Measurements from ENCODE around the gene EPC2. TPM values are rescaled to one million over a fixed set of nuclear protein-coding genes. Genes with fewer than 3 reads are reported as not detected.

EPC2 gene
- total and polyA plus RNA-seq, 2 of the 8 experiments (the other 6 are each of a cell fraction or from before 2014, with no cell fraction given): 16.1 to 25.7 TPM

DNA sequence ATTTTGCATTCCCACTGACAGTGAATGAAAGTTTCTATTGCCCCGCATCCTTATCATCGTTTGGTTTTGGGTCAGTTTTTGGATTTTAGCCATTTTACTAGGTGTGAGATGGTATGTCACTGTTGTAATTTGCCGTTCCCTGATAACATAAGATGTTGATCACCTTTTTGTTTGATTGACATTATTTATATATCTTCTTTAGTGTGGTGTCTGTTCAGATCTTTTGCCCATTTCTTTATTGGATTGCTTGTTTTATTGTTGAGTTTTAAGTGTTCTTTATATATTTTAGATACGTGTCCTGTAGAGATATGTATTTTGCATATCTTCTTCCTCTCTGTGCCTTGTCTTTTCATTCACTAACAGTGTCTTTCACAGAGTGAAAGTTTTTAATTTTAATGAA lies 55.3 kb downstream of the EPC2 start:
- Histone ChIP-seq H4K5ac (ENCODE audit: insufficient read length, low read depth, low read length) (no peak overlapping the region), H3K79me1 (ENCODE audit: low read depth, low read length) (no peaks in the 10 kb centered on the region), H3K23me2 (ENCODE audit: low read depth, low read length) (no peaks in the 10 kb centered on the region), H2AFZ (ENCODE audit: low read length) (no peak overlapping the region), H3K9me3 (ENCODE audit: insufficient read depth in 2 of 2, low read depth in 1 of 2, low read length in 1 of 2) (peaks cover 7 to 16% of the 10 kb centered on the region in 2 experiments; a peak in 2 of 4 replicates), H3K14ac (ENCODE audit: insufficient read length) (no peak overlapping the region), H4K91ac (replicated peaks; ENCODE audit: insufficient read length, low read length) (no peak overlapping the region), H2BK120ac (replicated peaks; ENCODE audit: low read depth, low read length) (no peak overlapping the region), H3K56ac (replicated peaks; ENCODE audit: insufficient read length, low read depth, low read length) (no peak overlapping the region), H3K27ac (ENCODE audit: low read depth, low read length) (no peak overlapping the region), H4K8ac (ENCODE audit: extremely low read depth, insufficient read depth, low read length) (no peak overlapping the region), H3K4ac (replicated peaks; ENCODE audit: insufficient read length, low read depth, low read length) (no peak overlapping the region), H3K79me2 (ENCODE audit: control insufficient read depth in 1 of 2, insufficient read depth in 2 of 2, low read length in 2 of 2) (peaks cover 0 to 70% of the 10 kb centered on the region in 2 experiments; a peak in 2 of 4 replicates), H2BK20ac (ENCODE audit: low read length) (no peak overlapping the region), H2AK5ac (ENCODE audit: low read depth, low read length) (no peak overlapping the region), H4K20me1 (replicated peaks in 1 of 2; ENCODE audit: control insufficient read depth in 1 of 2, insufficient read depth in 2 of 2, low read length in 2 of 2) (no peaks in the 10 kb centered on the region), H3K27me3 (replicated peaks in 1 of 4; ENCODE audit: control insufficient read depth in 3 of 4, extremely low read depth in 1 of 4, insufficient read depth in 3 of 4, low read length in 3 of 4) (no peaks in the 10 kb centered on the region), H3K4me2 (ENCODE audit: insufficient read depth in 1 of 2, low read depth in 2 of 2, low read length in 2 of 2) (no peak overlapping the region), H2BK12ac (ENCODE audit: low read depth, low read length) (no peak overlapping the region), H3K23ac (ENCODE audit: insufficient read length) (no peak overlapping the region), H2BK15ac (ENCODE audit: low read length) (no peak overlapping the region), H2BK5ac (ENCODE audit: low read depth, low read length) (no peak overlapping the region), H3K9ac (replicated peaks in 1 of 4; ENCODE audit: extremely low read depth in 1 of 4, low read depth in 3 of 4, low read length in 3 of 4) (no peak overlapping the region), H3K4me3 (ENCODE audit: extremely low read depth in 1 of 4, insufficient read depth in 2 of 4, low read depth in 3 of 4, low read length in 4 of 4) (no peak overlapping the region), H3K4me1 (replicated peaks in 1 of 4; ENCODE audit: control insufficient read depth in 3 of 4, insufficient read depth in 4 of 4, low read length in 3 of 4) (no peaks in the 10 kb centered on the region), H3K18ac (ENCODE audit: extremely low read depth, low read length) (no peak overlapping the region), H3K36me3 (ENCODE audit: control insufficient read depth in 2 of 4, insufficient read depth in 4 of 4, low read length in 3 of 4) (peaks cover 2 to 11% (median 3%) of the 10 kb centered on the region in 4 experiments; a peak in 3 of 8 replicates)
- WGBS, 2 experiments (ENCODE audit: extremely low coverage in 1 of 2, insufficient coverage in 1 of 2, insufficient read length in 1 of 2, insufficient replicate concordance in 2 of 2, low coverage in 1 of 2, low lambda C conversion rate in 2 of 2, missing lambda C conversion rate in 1 of 2): 87% methylated on average over 4 of the region's 4 CpGs; no CpG with 5 or more reads in 1 of the 2 experiments
- DNase-seq (ENCODE audit: low read depth in 1 of 2, low spot score in 2 of 2) (no peak), FAIRE-seq (no peak)
- ChIA-PET CTCF (ENCODE audit: partially characterized antibody) (no interaction called here), POLR2A (ENCODE audit: partially characterized antibody) (interaction anchor here (1.4 kb wide), 1 partner anchor 13 kb away, joined by 3 read pairs; no protein-coding TSS in a partner anchor)
- TF ChIP-seq RFX5 (IDR thresholded peaks at IDR 0.05; ENCODE audit: borderline replicate concordance, low read depth, low read length) (no peak), BRCA1 (IDR thresholded peaks at IDR 0.05; ENCODE audit: low read depth, low read length) (no peak), HDAC6 (IDR thresholded peaks at IDR 0.05; ENCODE audit: low read depth, low read length) (no peak), JUND (IDR thresholded peaks at IDR 0.05; ENCODE audit: low read length) (no peak), TEAD4 (IDR thresholded peaks at IDR 0.05; ENCODE audit: low read depth, low read length) (no peak), CHD1 (IDR thresholded peaks at IDR 0.05; ENCODE audit: low read depth, low read length) (no peak), CHD2 (IDR thresholded peaks at IDR 0.05; ENCODE audit: low read length) (no peak), CREB1 (IDR thresholded peaks at IDR 0.05) (no peak), PHF8 (conservative IDR thresholded peaks at IDR 0.05; ENCODE audit: low read depth, low read length) (no peak), ASH2L (IDR thresholded peaks at IDR 0.05; ENCODE audit: low read length) (no peak), CEBPB (IDR thresholded peaks at IDR 0.05; ENCODE audit: low read depth, low read length) (no peak)

All from H1 (cell line).